Endothelial cell of umbilical vein (primary cell): ENCODE measurements around the gene MYORG. TPM values are rescaled to one million over a fixed set of nuclear protein-coding genes. Genes with fewer than 3 reads are reported as not detected.

ENCODE experiments used
- BruUV-seq: library from RNA; stranded (reverse); fragments of 400-500 nt; replicated peaks from 2 replicates; lab custom pipeline; 2021; lab: Mats Ljungman, UMichigan
- CTCF ChIA-PET: fragments of 300-600, 350-600 bp; sonication (Branson Sonifier 250); formaldehyde crosslinking; loops from one replicate; lab custom pipeline; 2021; ENCODE audit warnings: antibody characterized with exemption, inconsistent platforms; lab: Charles Lee
- POLR2A ChIA-PET: fragments of 300-600, 350-600 bp; sonication (Branson Sonifier 250); formaldehyde crosslinking; loops from one replicate; lab custom pipeline; 2021; ENCODE audit warnings: antibody characterized with exemption, inconsistent platforms; lab: Charles Lee
- DNase-seq: peaks from one replicate; pipeline ENCODE4 v3.0.0-alpha.2; 2011; ENCODE audit warnings: low read depth, low spot score
- FAIRE-seq: peaks from 2 replicates; lab custom pipeline; 2011; peaks lifted over from hg19 to GRCh38; lab: Jason Lieb, UNC
- H2AFZ ChIP-seq: 2 replicates; pipeline ENCODE4 v1.6.0; 2012; ENCODE audit warnings: low read depth, low read length, control low read depth, inconsistent platforms
- H3K27ac ChIP-seq: 2 replicates; pipeline ENCODE4 v1.5.1; 2011; ENCODE audit warnings: low read depth, mild to moderate bottlenecking, control low read depth, low read length, moderate library complexity; ENCODE audit not compliant: insufficient read depth
- H3K27me3 ChIP-seq, 2 experiments: 2 replicates each; pipeline versions ENCODE4 v1.6.0 to v1.6.1; 2011; ENCODE audit warnings: low read length in 2 of 2, mixed read lengths in 1 of 2; ENCODE audit not compliant: control insufficient read depth in 2 of 2, insufficient read depth in 2 of 2
- H3K36me3 ChIP-seq, 2 experiments: 2 replicates in 1 of 2; 3 replicates in 1 of 2; pipeline ENCODE4 v1.5.1; 2011; ENCODE audit warnings: low read length in 2 of 2, mild to moderate bottlenecking in 1 of 2, moderate library complexity in 1 of 2; ENCODE audit not compliant: control insufficient read depth in 2 of 2, insufficient read depth in 2 of 2; ENCODE audit errors: extremely low read depth in 1 of 2
- H3K4me1 ChIP-seq: 3 replicates; pipeline ENCODE4 v1.5.1; 2011; ENCODE audit warnings: mild to moderate bottlenecking, low read length; ENCODE audit not compliant: control insufficient read depth, insufficient read depth; ENCODE audit errors: extremely low read depth
- H3K4me2 ChIP-seq: 2 replicates; pipeline ENCODE4 v1.6.1; 2011; ENCODE audit warnings: low read length, control low read depth, mixed read lengths; ENCODE audit not compliant: insufficient read depth
- H3K4me3 ChIP-seq, 3 experiments: fragments of 200-600 bp in 1 of 3; sonication (generic), shearing (Covaris generic) in 1 of 3; replicated peaks in 1 of 3; 2 replicates each; pipeline ENCODE4 v1.5.1; 2011 to 2016; ENCODE audit warnings: control low read depth in 3 of 3, low read length in 3 of 3, mild to moderate bottlenecking in 2 of 3, inconsistent platforms in 1 of 3, low read depth in 1 of 3, moderate library complexity in 1 of 3; ENCODE audit not compliant: insufficient read depth in 1 of 3
- H3K79me2 ChIP-seq: 2 replicates; pipeline ENCODE4 v1.6.0; 2012; ENCODE audit warnings: low read length, inconsistent platforms; ENCODE audit not compliant: control insufficient read depth, insufficient read depth
- H3K9ac ChIP-seq: replicated peaks from 2 replicates; pipeline ENCODE3; 2011; ENCODE audit warnings: low read length, control low read depth; ENCODE audit not compliant: insufficient read depth; ENCODE audit errors: extremely low read depth
- H3K9me1 ChIP-seq: replicated peaks from 3 replicates; pipeline ENCODE4 v1.6.0; 2011; ENCODE audit warnings: mild to moderate bottlenecking, low read length; ENCODE audit not compliant: control insufficient read depth, insufficient read depth; ENCODE audit errors: extremely low read depth
- H3K9me3 ChIP-seq: replicated peaks from 2 replicates; pipeline ENCODE4 v1.5.1; 2012; ENCODE audit warnings: low read length, inconsistent platforms; ENCODE audit not compliant: control insufficient read depth, insufficient read depth
- H4K20me1 ChIP-seq: replicated peaks from 2 replicates; pipeline ENCODE3; 2011; ENCODE audit warnings: mild to moderate bottlenecking, low read length; ENCODE audit not compliant: control insufficient read depth, insufficient read depth; ENCODE audit errors: extremely low read depth
- EZH2 ChIP-seq: IDR thresholded peaks from 2 replicates; pipeline ENCODE4 v1.6.1; 2012; ENCODE audit warnings: borderline replicate concordance, low read depth, mild to moderate bottlenecking, moderate library complexity, low read length, inconsistent platforms; ENCODE audit not compliant: severe bottlenecking
- FOS ChIP-seq: IDR thresholded peaks from 2 replicates; pipeline ENCODE4 v1.6.1; 2011; ENCODE audit warnings: mild to moderate bottlenecking, low read length, moderate library complexity, borderline replicate concordance; ENCODE audit not compliant: insufficient read depth
- GATA2 ChIP-seq: IDR thresholded peaks from 2 replicates; pipeline ENCODE4 v1.7.0; 2011; ENCODE audit warnings: low read depth, mild to moderate bottlenecking, moderate library complexity, mixed read lengths, low read length; ENCODE audit not compliant: insufficient read length, insufficient read depth
- JUN ChIP-seq: IDR thresholded peaks from 2 replicates; pipeline ENCODE4 v1.6.1; 2011; ENCODE audit warnings: borderline replicate concordance, low read depth; ENCODE audit not compliant: insufficient read length, insufficient read depth
- MYC ChIP-seq: IDR thresholded peaks from one replicate; pipeline ENCODE4 v1.6.1; 2011; ENCODE audit warnings: mild to moderate bottlenecking, low read depth, low read length
- POLR2A ChIP-seq: IDR thresholded peaks from 2 replicates; pipeline ENCODE4 v1.6.1; 2012; ENCODE audit warnings: low read depth, mild to moderate bottlenecking, control low read depth, low read length
- POLR2AphosphoS5 ChIP-seq: IDR thresholded peaks from 2 replicates; pipeline ENCODE4 v1.6.1; 2012; ENCODE audit warnings: low read depth, mild to moderate bottlenecking, control low read depth, low read length, moderate library complexity; ENCODE audit not compliant: insufficient read depth
- dilution Hi-C: fragments of 300-500 bp; cut with MboI; formaldehyde crosslinking; loops from one replicate; pipeline ENCODE4 v1.15.0; 2019; ENCODE audit warnings: low sequenced_read_pairs; ENCODE audit not compliant: extremely low pct_ligation_motif_present
- intact Hi-C: fragments of 100-400 bp; cut with micrococcal nuclease; formaldehyde crosslinking; loops from one replicate; pipeline ENCODE4 v1.10.0; 2022
- polyA plus RNA-seq, 4 experiments: library from polyadenylated mRNA; depleted of rRNA in 3 of 4; stranded (reverse) in 3 of 4; unstranded in 1 of 4; fragments of >200 nt; gene quantifications; 2 replicates each; pipeline versions ENCODE4 v1.2.1 to v1.2.3, GENCODE V29; 2011 to 2012; ENCODE audit warnings: missing spikeins in 1 of 4
- total RNA-seq: library from RNA; stranded (reverse); gene quantifications from 2 replicates; pipeline ENCODE4 v1.2.3, GENCODE V29; 2021
- TF ChIP-seq, protein P1 (sequence below), 2 donors: IDR thresholded peaks; 1 replicate in 1 of 2; 2 replicates in 1 of 2; pipeline ENCODE4 v1.5.1; 2011; ENCODE audit warnings: low read length in 2 of 2, mild to moderate bottlenecking in 2 of 2, moderate library complexity in 2 of 2, control low read depth in 1 of 2, inconsistent platforms in 1 of 2, low read depth in 1 of 2; ENCODE audit not compliant: insufficient read depth in 1 of 2; ENCODE audit errors: extremely low read depth in 1 of 2

MYORG gene
- total and polyA plus RNA-seq, 2 donors (not counting 3 experiments of a cell fraction or from before 2014, with no cell fraction given): 2.8 to 7.0 TPM

DNA sequence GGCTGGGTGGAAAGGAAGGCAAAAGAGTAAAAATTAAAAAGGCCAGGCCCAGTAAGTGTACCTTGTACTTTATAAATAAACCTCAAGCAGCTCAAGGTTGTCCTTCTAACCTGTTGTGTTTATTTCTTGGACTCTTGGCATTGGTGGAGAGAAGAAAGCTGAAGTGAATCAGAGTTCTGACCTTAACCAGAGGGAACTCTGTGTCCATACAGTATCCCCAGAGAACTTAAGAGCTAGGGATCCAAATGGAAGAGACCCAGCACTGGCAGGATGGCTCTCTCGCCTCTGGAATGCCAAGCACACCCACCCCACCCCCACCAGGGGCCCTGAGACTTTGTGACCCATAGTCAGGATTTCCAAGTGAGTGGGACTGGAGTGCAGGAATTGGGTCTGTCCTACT is 33.1 kb downstream of the MYORG start:
- no peak for TF ChIP-seq MYC
- DNase-seq: no peak
- peaks cover 2 to 24% of the 10 kb centered on the region in 2 experiments for H3K36me3 ChIP-seq
- no TSS peak for BruUV-seq
- no peaks in the 10 kb centered on the region for H3K79me2 ChIP-seq
- no peak overlapping the region for H3K4me3 ChIP-seq
- no peak overlapping the region for H2AFZ ChIP-seq
- dilution Hi-C loops: no loop called here
- no peak for FAIRE-seq
- H3K27me3 ChIP-seq: no peaks in the 10 kb centered on the region
- H3K27ac ChIP-seq: no peak overlapping the region
- no peak overlapping the region for H3K4me2 ChIP-seq
- H3K9me1 ChIP-seq: no peaks in the 10 kb centered on the region
- H3K9me3 ChIP-seq: no peaks in the 10 kb centered on the region
- intact Hi-C loops: no loop called here
- ChIA-PET POLR2A (no interaction called here), CTCF (interaction anchor here (1.3 kb wide), 1 partner anchor 15 kb away, joined by 3 read pairs; no protein-coding TSS in a partner anchor)
- no peaks in the 10 kb centered on the region for H4K20me1 ChIP-seq
- H3K9ac ChIP-seq: no peak overlapping the region
- H3K4me1 ChIP-seq: no peaks in the 10 kb centered on the region

GRCh38 chr9:34343090-34343489 is 33.6 kb downstream of the MYORG start:
- H4K20me1 ChIP-seq: no peaks in the 10 kb centered on the region
- peaks cover 4 to 26% of the 10 kb centered on the region in 2 experiments for H3K36me3 ChIP-seq
- H3K4me3 ChIP-seq: no peak overlapping the region
- no peak overlapping the region for H2AFZ ChIP-seq
- H3K4me2 ChIP-seq: no peak overlapping the region
- H3K27me3 ChIP-seq: no peaks in the 10 kb centered on the region
- BruUV-seq: TSS peak; percentile 39
- H3K9ac ChIP-seq: no peak overlapping the region
- no peak for DNase-seq
- H3K79me2 ChIP-seq: no peaks in the 10 kb centered on the region
- no peak for TF ChIP-seq FOS
- no peak for TF ChIP-seq POLR2A
- no peak for TF ChIP-seq EZH2
- no peak for TF ChIP-seq MYC
- TF ChIP-seq POLR2AphosphoS5: no peak
- TF ChIP-seq JUN: no peak
- TF ChIP-seq GATA2: no peak
- TF ChIP-seq, protein P1, sequence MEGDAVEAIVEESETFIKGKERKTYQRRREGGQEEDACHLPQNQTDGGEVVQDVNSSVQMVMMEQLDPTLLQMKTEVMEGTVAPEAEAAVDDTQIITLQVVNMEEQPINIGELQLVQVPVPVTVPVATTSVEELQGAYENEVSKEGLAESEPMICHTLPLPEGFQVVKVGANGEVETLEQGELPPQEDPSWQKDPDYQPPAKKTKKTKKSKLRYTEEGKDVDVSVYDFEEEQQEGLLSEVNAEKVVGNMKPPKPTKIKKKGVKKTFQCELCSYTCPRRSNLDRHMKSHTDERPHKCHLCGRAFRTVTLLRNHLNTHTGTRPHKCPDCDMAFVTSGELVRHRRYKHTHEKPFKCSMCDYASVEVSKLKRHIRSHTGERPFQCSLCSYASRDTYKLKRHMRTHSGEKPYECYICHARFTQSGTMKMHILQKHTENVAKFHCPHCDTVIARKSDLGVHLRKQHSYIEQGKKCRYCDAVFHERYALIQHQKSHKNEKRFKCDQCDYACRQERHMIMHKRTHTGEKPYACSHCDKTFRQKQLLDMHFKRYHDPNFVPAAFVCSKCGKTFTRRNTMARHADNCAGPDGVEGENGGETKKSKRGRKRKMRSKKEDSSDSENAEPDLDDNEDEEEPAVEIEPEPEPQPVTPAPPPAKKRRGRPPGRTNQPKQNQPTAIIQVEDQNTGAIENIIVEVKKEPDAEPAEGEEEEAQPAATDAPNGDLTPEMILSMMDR (IDR thresholded peaks at IDR 0.05; ENCODE audit: extremely low read depth in 1 of 2, insufficient read depth in 1 of 2, low read depth in 1 of 2, low read length in 2 of 2): no peak
- ChIA-PET POLR2A (no interaction called here), CTCF (interaction anchor here (1.0 to 2.2 kb wide), 3 partner anchors 15 to 37 kb away, joined by 3 to 8 read pairs (median 4); no protein-coding TSS in a partner anchor)
- H3K9me3 ChIP-seq: no peaks in the 10 kb centered on the region
- no peak for FAIRE-seq
- no peak overlapping the region for H3K27ac ChIP-seq
- no peaks in the 10 kb centered on the region for H3K4me1 ChIP-seq
- intact Hi-C loops: no loop called here
- H3K9me1 ChIP-seq: no peaks in the 10 kb centered on the region
- dilution Hi-C loops: no loop called here
